HG02885 (cell line): ENCODE data around the gene ANO10.
A peak's percentile ranks its signal among the peaks of the same experiment; 100 is the strongest.

Source experiments
- ATAC-seq: cut with Tn5 transposase; IDR thresholded peaks from one replicate; pipeline ENCODE4 v1.9.1; 2021; ENCODE audit warnings: mild to moderate bottlenecking; ENCODE audit not compliant: unreplicated experiment, poor library complexity

The ANO10 gene

DNA sequence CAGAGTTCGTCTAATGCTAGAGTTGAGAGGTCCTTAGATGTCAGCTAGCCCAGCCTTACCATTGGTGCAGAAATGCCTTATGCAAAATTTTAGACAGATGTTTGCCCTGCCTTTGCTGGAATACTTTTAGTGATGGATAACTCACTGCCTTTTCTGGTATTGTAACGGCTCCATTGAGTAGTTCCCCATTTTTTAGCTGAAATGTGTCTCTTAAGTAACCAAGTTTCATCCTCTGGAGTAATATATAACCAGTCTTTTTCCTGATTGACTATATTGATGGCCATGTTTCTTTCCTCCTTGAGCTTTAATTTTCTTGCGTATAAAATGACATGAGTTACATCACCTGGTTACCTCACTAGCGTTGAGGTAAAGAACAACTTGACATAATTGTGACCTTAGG lies 290.4 kb downstream of the ANO10 start:
- ATAC-seq = no peak

DNA sequence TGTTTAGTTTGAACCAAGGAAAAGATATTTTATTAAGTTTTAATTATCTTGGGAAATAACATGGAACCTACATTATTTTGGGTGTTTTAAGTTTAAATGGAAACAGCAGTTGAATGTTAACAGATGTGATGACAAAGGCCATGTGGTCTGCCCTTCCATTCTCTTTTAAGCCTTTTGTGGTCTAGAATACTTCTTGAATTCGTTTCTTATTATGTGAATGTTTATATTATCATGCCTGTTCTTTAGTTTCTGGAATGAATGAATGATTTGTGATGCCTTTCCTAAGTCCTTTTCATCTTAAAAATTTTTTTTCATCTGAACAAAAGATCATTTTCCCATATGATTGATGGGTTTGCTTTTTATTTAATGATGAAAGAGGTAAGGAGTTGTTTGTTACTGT lies 290.8 kb downstream of the ANO10 start:
- ATAC-seq = no peak

DNA sequence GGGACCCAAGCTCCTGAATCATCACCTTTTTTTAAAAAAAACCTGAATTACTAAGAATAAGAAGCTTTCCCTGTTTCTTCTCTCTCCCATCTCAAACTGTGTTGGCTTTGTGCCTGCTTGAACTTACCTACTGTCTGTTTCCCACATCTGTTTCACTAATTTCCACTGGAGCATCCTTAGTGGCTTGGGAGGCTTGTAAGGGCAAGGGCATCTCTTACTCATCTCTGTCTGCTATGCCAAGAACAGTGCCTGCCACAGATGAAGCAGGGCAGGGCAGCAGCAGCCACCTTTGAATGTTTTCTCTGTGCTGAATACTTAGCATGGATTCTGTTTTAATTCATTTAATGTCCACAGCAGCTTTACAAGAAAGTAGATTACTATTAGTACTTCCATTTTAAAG lies 293.2 kb downstream of the ANO10 start:
- ATAC-seq = no peak

DNA sequence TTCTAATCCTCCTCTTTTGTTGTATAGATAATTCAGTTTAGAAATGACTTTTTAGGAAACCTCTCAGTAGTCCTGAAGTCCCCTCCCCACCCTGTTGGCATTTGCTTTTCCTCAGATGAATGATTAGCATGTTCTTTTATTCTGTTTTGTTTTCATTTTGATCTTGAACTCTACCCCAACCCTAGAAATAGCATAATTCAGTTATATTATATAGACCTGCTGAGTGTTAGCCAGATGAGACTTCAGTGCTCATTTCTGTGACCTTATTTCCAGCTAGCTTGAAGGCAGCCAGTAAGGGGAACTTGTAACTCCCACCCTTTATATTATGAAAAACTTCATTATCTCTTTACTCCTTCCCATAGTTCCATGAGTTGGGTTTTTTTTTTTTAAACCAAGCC lies 294.2 kb downstream of the ANO10 start:
- no peak for ATAC-seq

DNA sequence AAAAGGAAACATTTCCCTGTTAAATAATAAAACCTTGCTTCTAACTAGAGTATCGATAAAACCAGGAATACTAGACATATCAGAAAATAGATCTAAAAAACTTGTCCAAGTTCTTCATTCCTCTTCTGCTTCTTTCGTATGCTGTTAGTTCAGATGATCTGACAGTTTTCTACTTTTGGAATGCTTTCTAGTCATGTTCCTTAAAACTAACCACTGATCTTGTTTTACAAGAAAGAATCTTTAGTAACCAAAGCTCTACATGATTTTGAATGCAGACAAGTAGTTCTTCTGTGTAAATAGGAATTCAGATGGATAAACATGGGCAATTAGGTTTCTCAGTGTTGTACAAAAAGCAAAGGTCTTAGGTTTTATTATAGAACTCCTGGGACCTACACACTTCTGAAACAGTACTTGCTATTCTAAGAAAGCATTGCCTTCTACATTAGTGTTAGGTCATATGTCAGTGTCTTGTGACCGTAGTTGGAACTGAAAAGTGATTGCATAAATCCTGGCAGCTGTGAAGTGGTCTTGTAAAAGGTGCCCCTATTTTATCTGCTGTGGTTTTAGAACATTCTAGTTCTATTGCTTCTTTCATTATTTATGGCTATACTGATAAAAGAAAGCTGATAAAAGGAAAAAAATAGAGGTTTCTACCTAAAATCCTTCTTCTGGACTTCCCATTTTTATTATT lies 294.8 kb downstream of the ANO10 start:
- peak; percentile 50 for ATAC-seq

DNA sequence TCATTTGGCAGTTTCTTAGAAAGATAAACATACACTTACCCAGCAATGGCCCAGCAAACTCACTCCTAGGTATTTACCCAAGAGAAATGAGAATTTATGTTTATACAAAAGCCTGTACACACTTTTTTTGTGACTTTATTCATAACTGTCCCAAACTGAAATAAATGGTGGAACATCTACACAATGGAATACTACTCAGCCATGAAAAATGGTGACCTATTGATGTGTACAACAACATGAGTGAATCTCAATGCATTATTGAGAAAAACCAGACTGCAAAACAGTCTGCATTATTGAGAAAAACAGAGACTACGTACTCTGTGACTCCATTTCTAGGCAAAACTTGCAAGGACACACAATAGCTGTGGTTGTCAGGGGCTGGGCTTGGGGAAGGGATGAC lies 298.3 kb downstream of the ANO10 start:
- no peak for ATAC-seq

DNA sequence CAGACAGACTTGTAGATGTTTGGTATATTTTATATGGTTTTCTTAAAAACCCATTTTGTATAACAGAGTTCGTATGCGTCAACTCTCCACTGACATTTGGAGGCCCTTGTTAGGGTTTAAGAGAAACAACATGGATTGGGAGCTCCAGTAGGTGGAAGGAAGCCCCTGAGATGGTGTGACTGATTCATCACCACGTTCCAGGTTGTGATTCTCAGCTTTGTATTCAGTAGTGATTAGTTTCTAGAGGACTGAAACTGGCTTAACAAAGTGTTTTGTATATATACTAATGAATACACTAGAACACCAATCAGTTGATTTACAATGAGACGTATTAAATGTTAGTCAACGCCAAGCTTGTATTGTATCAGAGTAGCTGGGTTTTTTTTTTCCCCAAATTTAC lies 301.5 kb downstream of the ANO10 start:
- ATAC-seq = no peak

DNA sequence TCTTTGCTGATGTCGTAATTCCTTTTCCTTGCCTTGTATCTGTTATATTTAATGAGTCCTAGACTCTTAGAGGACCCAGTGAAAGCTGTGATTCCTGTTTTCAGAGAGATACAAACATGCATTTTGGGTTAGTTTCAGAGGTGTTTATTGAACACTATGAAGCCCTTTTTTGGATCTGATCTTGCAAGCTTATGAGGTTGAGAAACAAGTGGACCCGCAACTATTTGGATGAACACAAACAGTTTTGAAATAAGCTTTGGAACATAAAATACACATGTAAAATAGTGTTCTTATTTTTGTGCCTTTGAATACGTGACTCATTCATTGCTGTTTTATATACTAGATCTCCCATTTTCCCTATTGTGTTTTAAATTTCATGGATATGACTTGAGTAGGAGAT lies 302.0 kb downstream of the ANO10 start:
- no peak for ATAC-seq

DNA sequence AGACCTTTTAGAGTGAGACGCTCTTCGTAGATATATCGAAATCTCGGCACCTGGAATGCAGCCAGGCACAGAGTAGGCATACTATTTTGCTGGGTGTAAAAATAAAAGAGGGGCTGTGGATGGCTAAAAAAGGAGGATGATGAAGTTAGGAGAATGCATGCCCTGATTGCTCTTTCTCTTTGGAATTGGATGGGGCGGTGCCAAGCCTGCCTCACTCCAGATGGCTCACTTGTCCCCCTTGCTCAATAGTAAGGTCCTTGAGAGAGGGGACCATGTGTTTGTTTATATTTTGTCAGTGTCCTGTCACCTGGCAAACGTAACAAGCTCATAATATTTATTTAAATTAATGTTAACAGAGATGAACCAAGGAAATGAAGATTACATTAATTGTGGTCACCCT lies 302.4 kb downstream of the ANO10 start:
- no peak for ATAC-seq

DNA sequence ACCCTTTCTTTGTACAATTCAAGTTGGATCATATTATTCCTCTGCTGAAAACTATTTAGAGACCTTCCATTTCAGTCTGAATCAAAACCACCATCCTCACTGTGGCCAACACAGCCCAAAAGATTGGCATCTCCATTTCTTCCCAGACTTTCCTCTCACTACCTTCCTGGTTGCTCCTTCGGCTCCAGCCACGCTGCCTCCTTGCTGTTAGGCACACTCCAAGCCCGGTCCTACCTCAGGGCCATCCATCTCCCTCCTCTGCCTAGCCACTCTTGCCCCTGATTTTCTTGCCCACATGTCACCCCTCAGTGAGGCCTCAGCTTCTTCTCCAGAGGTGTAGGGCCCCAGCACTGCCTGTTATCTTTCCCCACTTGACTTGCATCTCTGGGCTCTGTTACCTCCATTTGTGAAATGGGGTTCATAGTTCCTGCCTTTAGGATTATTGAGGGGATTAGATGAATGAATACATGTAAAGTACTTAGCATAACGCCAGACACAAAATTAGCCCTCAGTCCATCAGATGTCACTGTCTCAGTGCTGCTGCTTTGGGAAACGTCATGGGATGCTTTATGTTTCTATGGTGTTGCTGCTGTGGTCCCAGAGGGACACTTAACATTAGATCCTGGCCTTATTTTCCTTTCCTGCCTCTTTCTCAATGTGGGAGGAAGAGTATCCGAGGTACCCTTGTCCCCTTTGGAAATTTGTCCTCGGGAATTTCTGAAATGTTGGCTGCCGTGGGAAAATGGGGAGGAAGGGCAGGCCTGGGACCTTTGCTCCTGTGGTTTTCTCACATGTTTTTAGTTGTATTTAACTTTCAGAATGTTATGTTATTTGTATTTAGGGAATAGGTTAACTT lies 304.1 kb downstream of the ANO10 start:
- no peak for ATAC-seq

DNA sequence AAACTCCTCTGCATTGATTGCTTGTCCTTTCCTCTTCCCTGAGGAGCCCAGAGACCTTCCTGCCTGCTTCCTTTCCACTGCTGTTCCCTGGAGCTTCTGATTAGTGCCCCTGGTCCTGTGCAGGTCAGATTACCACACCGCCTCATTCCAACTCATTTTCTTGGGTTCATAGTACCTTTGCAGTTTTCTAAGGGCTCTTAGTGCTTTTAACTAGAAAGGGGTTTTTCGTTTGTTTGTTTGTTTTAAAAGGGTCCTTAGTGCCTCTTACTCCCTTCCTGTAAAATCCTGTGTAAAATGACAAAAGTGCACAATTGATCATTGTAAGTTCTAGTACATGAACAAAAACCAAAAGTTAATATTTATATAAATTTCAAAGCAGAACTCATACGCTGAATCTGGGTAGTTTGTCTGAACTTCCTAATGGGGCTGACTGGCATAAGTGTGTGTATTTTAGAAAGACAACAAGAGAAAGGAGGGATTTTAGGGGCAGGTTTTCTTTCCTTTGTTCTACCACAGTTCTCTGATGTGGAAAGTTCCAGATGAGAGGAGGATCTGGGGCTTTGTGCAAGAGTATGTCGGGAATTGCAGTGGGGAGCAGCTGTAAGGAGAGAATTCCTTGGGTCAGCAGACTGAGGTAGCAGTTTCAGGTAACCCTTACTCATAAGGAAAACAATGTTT lies 304.9 kb downstream of the ANO10 start:
- no peak for ATAC-seq
